ENCODE results near the gene SLC11A2. TPM values are rescaled to one million over a fixed set of nuclear protein-coding genes. Genes with fewer than 3 reads are reported as not detected.
"Not testable (repeated sequence)": the region's sequence is repeated elsewhere in the genome, so short reads cannot be mapped to it uniquely, and the experiment has no call there.

The SLC11A2 gene
- total RNA-seq, 1 donor from 2014 or later = 51.8 TPM

GRCh38 chr12:51028126-51028812 is 2.1 kb upstream of the SLC11A2 start:
- intact Hi-C loops (cut with micrococcal nuclease) = loop anchor here (1.0 to 10.0 kb wide), 5 partner anchors 203 to 927 kb away; partner anchors contain the start of genes ACVR1B and LARP4

- intact Hi-C loops (cut with micrococcal nuclease) = loop anchor here (5.0 to 10.0 kb wide), 4 partner anchors 315 to 927 kb away; partner anchors contain the start of genes ACVR1B and LARP4
Measured at GRCh38 chr12:51027342-51027835, 1.2 kb upstream of the SLC11A2 start.

- intact Hi-C loops (cut with micrococcal nuclease) = loop anchor here (1.0 to 10.0 kb wide), 9 partner anchors 16 to 929 kb away; partner anchors contain the start of genes ACVR1B, LARP4, LETMD1 and TFCP2
Measured at GRCh38 chr12:51025338-51025835, 797 bp downstream of the SLC11A2 start.

- intact Hi-C loops (cut with micrococcal nuclease) = loop anchor here (1.0 to 10.0 kb wide), 7 partner anchors 37 to 931 kb away; partner anchors contain the start of genes ACVR1B, LARP4, POU6F1 and TFCP2
Measured at GRCh38 chr12:51023625-51024382, 2.4 kb downstream of the SLC11A2 start.

- intact Hi-C loops (cut with micrococcal nuclease) = loop anchor here (10.0 kb wide), 2 partner anchors 617 to 933 kb away; partner anchors contain the start of genes ACVR1B and LARP4
Measured at GRCh38 chr12:51021694-51022093, 4.5 kb downstream of the SLC11A2 start.

GRCh38 chr12:51020448-51021182 is 5.6 kb downstream of the SLC11A2 start:
- intact Hi-C loops (cut with micrococcal nuclease) = loop anchor here (10.0 kb wide), 2 partner anchors 616 to 934 kb away; partner anchors contain the start of genes ACVR1B and LARP4

- intact Hi-C loops (cut with micrococcal nuclease) = loop anchor here (10.0 kb wide), 2 partner anchors 615 to 935 kb away; partner anchors contain the start of genes ACVR1B and LARP4
Measured at GRCh38 chr12:51019927-51020326, 6.3 kb downstream of the SLC11A2 start.

GRCh38 chr12:51018956-51019355 is 7.2 kb downstream of the SLC11A2 start:
- intact Hi-C loops (cut with micrococcal nuclease) = no loop called here

- intact Hi-C loops (cut with micrococcal nuclease) = no loop called here
Measured at GRCh38 chr12:51017452-51017851, 8.7 kb downstream of the SLC11A2 start.

GRCh38 chr12:51014467-51014866 is 11.7 kb downstream of the SLC11A2 start:
- intact Hi-C loops (cut with micrococcal nuclease) = not testable (repeated sequence)

- intact Hi-C loops (cut with micrococcal nuclease) = no loop called here
Measured at GRCh38 chr12:51013441-51013840, 12.7 kb downstream of the SLC11A2 start.

- intact Hi-C loops (cut with micrococcal nuclease) = no loop called here
Measured at GRCh38 chr12:51012570-51013236, 13.5 kb downstream of the SLC11A2 start.

- intact Hi-C loops (cut with micrococcal nuclease) = no loop called here
Measured at GRCh38 chr12:51011955-51012354, 14.2 kb downstream of the SLC11A2 start.

- intact Hi-C loops (cut with micrococcal nuclease) = loop anchor here (1.0 kb wide), 1 partner anchor 16 kb away; no protein-coding TSS in a partner anchor
Measured at GRCh38 chr12:51009056-51009440, 17.1 kb downstream of the SLC11A2 start.

GRCh38 chr12:51008329-51009055 is 17.7 kb downstream of the SLC11A2 start:
- intact Hi-C loops (cut with micrococcal nuclease) = loop anchor here (1.0 kb wide), 1 partner anchor 17 kb away; no protein-coding TSS in a partner anchor

GRCh38 chr12:51005671-51006070 is 20.5 kb downstream of the SLC11A2 start:
- intact Hi-C loops (cut with micrococcal nuclease) = no loop called here

GRCh38 chr12:51005030-51005429 is 21.2 kb downstream of the SLC11A2 start:
- intact Hi-C loops (cut with micrococcal nuclease) = no loop called here

GRCh38 chr12:51004504-51004903 is 21.7 kb downstream of the SLC11A2 start:
- intact Hi-C loops (cut with micrococcal nuclease) = no loop called here

GRCh38 chr12:51001799-51002198 is 24.4 kb downstream of the SLC11A2 start:
- intact Hi-C loops (cut with micrococcal nuclease) = no loop called here

Data from T-helper 1 cell treated with Interleukin-12 subunit alpha and Interleukin-12 subunit beta and Interleukin-4 antibody, amounts not matched to agents 30 ng/mL and 1 ng/mL, for 36 hours (primary cell).